Fibroblast of lung (primary cell): ENCODE measurements around the gene STXBP5L. TPM values are rescaled to one million over a fixed set of nuclear protein-coding genes. Genes with fewer than 3 reads are reported as not detected.

Source experiments
- DNase-seq, 2 donors: peaks; one replicate each; pipeline versions ENCODE4 v3.0.0 to v3.0.0-alpha.2; 2010; ENCODE audit warnings: low read depth in 2 of 2
- H2AFZ ChIP-seq: 2 replicates; pipeline ENCODE4 v1.5.1; 2012; ENCODE audit warnings: low read length, control low read depth, inconsistent platforms
- H3K27ac ChIP-seq: 2 replicates; pipeline ENCODE4 v1.5.1; 2011; ENCODE audit warnings: low read length, control low read depth; ENCODE audit not compliant: insufficient read depth
- H3K27me3 ChIP-seq: 2 replicates; pipeline ENCODE4 v1.5.1; 2011; ENCODE audit warnings: mild to moderate bottlenecking, low read length; ENCODE audit not compliant: control insufficient read depth, insufficient read depth
- H3K36me3 ChIP-seq: 2 replicates; pipeline ENCODE4 v1.5.1; 2011; ENCODE audit warnings: low read length; ENCODE audit not compliant: control insufficient read depth, insufficient read depth
- H3K4me1 ChIP-seq: 2 replicates; pipeline ENCODE4 v1.5.1; 2011; ENCODE audit warnings: low read length; ENCODE audit not compliant: control insufficient read depth, insufficient read depth; ENCODE audit errors: extremely low read depth
- H3K4me2 ChIP-seq: 2 replicates; pipeline ENCODE4 v1.5.1; 2011; ENCODE audit warnings: low read length, control low read depth; ENCODE audit not compliant: insufficient read depth; ENCODE audit errors: extremely low read depth
- H3K4me3 ChIP-seq, 4 experiments: fragments of 200-600 bp in 1 of 4; sonication (generic) in 1 of 4; replicated peaks in 1 of 4; 2 replicates each; pipeline ENCODE4 v1.5.1; 2011 to 2016; ENCODE audit warnings: low read length in 4 of 4, low read depth in 3 of 4, mild to moderate bottlenecking in 3 of 4, control low read depth in 2 of 4, inconsistent platforms in 1 of 4, mixed read lengths in 1 of 4; ENCODE audit not compliant: insufficient read depth in 1 of 4; ENCODE audit errors: control extremely low read depth in 1 of 4
- H3K79me2 ChIP-seq: 2 replicates; pipeline ENCODE4 v1.5.1; 2012; ENCODE audit warnings: mild to moderate bottlenecking, low read length, inconsistent platforms; ENCODE audit not compliant: control insufficient read depth, insufficient read depth
- H3K9ac ChIP-seq: 2 replicates; pipeline ENCODE4 v1.5.1; 2011; ENCODE audit warnings: mild to moderate bottlenecking, low read length, control low read depth; ENCODE audit not compliant: insufficient read depth
- H3K9me3 ChIP-seq: 2 replicates; pipeline ENCODE4 v1.5.1; 2012; ENCODE audit warnings: low read depth, low read length; ENCODE audit not compliant: control insufficient read depth, insufficient read depth
- H4K20me1 ChIP-seq: 2 replicates; pipeline ENCODE4 v1.5.1; 2011; ENCODE audit warnings: low read length; ENCODE audit not compliant: control insufficient read depth, insufficient read depth; ENCODE audit errors: extremely low read depth
- CTCF ChIP-seq, 2 donors: IDR thresholded peaks in 1 of 2; conservative IDR thresholded peaks in 1 of 2; 1 replicate in 1 of 2; 2 replicates in 1 of 2; pipeline ENCODE4 v1.5.1; 2011 to 2012; ENCODE audit warnings: low read length in 2 of 2, control low read depth in 1 of 2, inconsistent platforms in 1 of 2, low read depth in 1 of 2, mild to moderate bottlenecking in 1 of 2
- EZH2 ChIP-seq: IDR thresholded peaks from 2 replicates; pipeline ENCODE4 v1.5.1; 2012; ENCODE audit warnings: low read length, control low read depth, mild to moderate bottlenecking; ENCODE audit errors: missing control alignments
- polyA plus RNA-seq, 2 donors: library from polyadenylated mRNA; depleted of rRNA in 1 of 2; stranded (reverse) in 1 of 2; unstranded in 1 of 2; fragments of >200 nt; gene quantifications; 2 replicates each; pipeline ENCODE4 v1.2.1, GENCODE V29; 2011 to 2012; ENCODE audit warnings: missing spikeins in 1 of 2
- total RNA-seq: library from RNA; depleted of rRNA; stranded (reverse); fragments of >200 nt; gene quantifications from 2 replicates; pipeline ENCODE4 v1.2.1, GENCODE V29; 2014

The STXBP5L gene
- total and polyA plus RNA-seq, 2 donors (not counting 1 experiment from before 2014, with no cell fraction given) = not detected

GRCh38 chr3:121430664-121431215 is 522.7 kb downstream of the STXBP5L start:
- Histone ChIP-seq H2AFZ (no peak overlapping the region), H3K36me3 (peaks cover 4% of the 10 kb centered on the region), H3K4me1 (no peaks in the 10 kb centered on the region), H3K27ac (no peak overlapping the region), H3K4me3 (no peak overlapping the region), H4K20me1 (no peaks in the 10 kb centered on the region), H3K79me2 (no peaks in the 10 kb centered on the region), H3K27me3 (no peaks in the 10 kb centered on the region), H3K9me3 (no peaks in the 10 kb centered on the region), H3K4me2 (no peak overlapping the region), H3K9ac (no peak overlapping the region)
- no peak for TF ChIP-seq EZH2
- no peak for TF ChIP-seq CTCF (conservative IDR thresholded peaks at IDR 0.05 in 1 of 2, IDR thresholded peaks at IDR 0.05 in 1 of 2; ENCODE audit: low read depth in 1 of 2, low read length in 2 of 2)
- DNase-seq = no peak

- no peak for TF ChIP-seq EZH2
- no peak for TF ChIP-seq CTCF (conservative IDR thresholded peaks at IDR 0.05 in 1 of 2, IDR thresholded peaks at IDR 0.05 in 1 of 2; ENCODE audit: low read depth in 1 of 2, low read length in 2 of 2)
- DNase-seq = peak; percentile 47 to 71
- H3K4me2 ChIP-seq = peak overlapping the region; percentile 89
- H3K27me3 ChIP-seq = no peaks in the 10 kb centered on the region
- H3K4me1 ChIP-seq = no peaks in the 10 kb centered on the region
- H3K79me2 ChIP-seq = no peaks in the 10 kb centered on the region
- H3K36me3 ChIP-seq = peaks cover 4% of the 10 kb centered on the region
- peak overlapping the region; percentile 30 to 44 (median 38) for H3K4me3 ChIP-seq
- peak overlapping the region; percentile 46 for H3K27ac ChIP-seq
- H3K9ac ChIP-seq = no peak overlapping the region
- H3K9me3 ChIP-seq = no peaks in the 10 kb centered on the region
- H2AFZ ChIP-seq = peak overlapping the region; percentile 89
- no peaks in the 10 kb centered on the region for H4K20me1 ChIP-seq
Measured at GRCh38 chr3:121431726-121432517, 523.9 kb downstream of the STXBP5L start.

- H2AFZ ChIP-seq = no peak overlapping the region
- H3K9ac ChIP-seq = no peak overlapping the region
- no peak for DNase-seq
- H3K36me3 ChIP-seq = no peaks in the 10 kb centered on the region
- no peak overlapping the region for H3K4me2 ChIP-seq
- no peak overlapping the region for H3K27ac ChIP-seq
- no peak overlapping the region for H3K4me3 ChIP-seq
- H3K9me3 ChIP-seq = no peaks in the 10 kb centered on the region
- no peaks in the 10 kb centered on the region for H4K20me1 ChIP-seq
- no peaks in the 10 kb centered on the region for H3K79me2 ChIP-seq
- H3K4me1 ChIP-seq = no peaks in the 10 kb centered on the region
- TF ChIP-seq CTCF (conservative IDR thresholded peaks at IDR 0.05 in 1 of 2, IDR thresholded peaks at IDR 0.05 in 1 of 2; ENCODE audit: low read depth in 1 of 2, low read length in 2 of 2) = no peak
- TF ChIP-seq EZH2 = no peak
- H3K27me3 ChIP-seq = no peaks in the 10 kb centered on the region
Measured at GRCh38 chr3:121436074-121436473, 528.1 kb downstream of the STXBP5L start.
